Subcutaneous adipose tissue (tissue), 4 donors: Measurements from ENCODE around the gene UNC13B. TPM values are rescaled to one million over a fixed set of nuclear protein-coding genes. Genes with fewer than 3 reads are reported as not detected.

Source experiments
- CTCF ChIP-seq: fragments of 450-650 bp; IDR thresholded peaks from one replicate; pipeline ENCODE4 v1.5.1; 2016; ENCODE audit warnings: low read depth, mild to moderate bottlenecking, control low read depth, antibody characterized with exemption, moderate library complexity
- total RNA-seq, 4 donors: library from RNA; depleted of rRNA; stranded (reverse); fragments of >200 nt; gene quantifications; one replicate each; pipeline ENCODE4 v1.1.0, GENCODE V29; 2016

Gene UNC13B
- total RNA-seq, 4 donors from 2014 or later: 17.5 to 31.6 (median 28.9) TPM

- no peak for TF ChIP-seq CTCF
These were observed 173.4 kb downstream of the UNC13B start for GRCh38 chr9:35335164-35335563.

- no peak for TF ChIP-seq CTCF
These were observed 176.3 kb downstream of the UNC13B start for GRCh38 chr9:35338086-35338485.

GRCh38 chr9:35338561-35339274, 176.9 kb downstream of the UNC13B start:
- no peak for TF ChIP-seq CTCF

- no peak for TF ChIP-seq CTCF
These were observed 178.2 kb downstream of the UNC13B start for GRCh38 chr9:35340046-35340445.

- TF ChIP-seq CTCF: no peak
These were observed 179.2 kb downstream of the UNC13B start for GRCh38 chr9:35341021-35341420.

- no peak for TF ChIP-seq CTCF
These were observed 179.8 kb downstream of the UNC13B start for GRCh38 chr9:35341585-35341984.

- no peak for TF ChIP-seq CTCF
These were observed 180.6 kb downstream of the UNC13B start for GRCh38 chr9:35342221-35342958.
